SK-N-SH treated with all-trans-retinoic acid at 6 μM for 48 hours (cell line): ENCODE measurements around the gene SNX21.

Experiments used
- ARNTL ChIP-seq: fragments of 450-650 bp; formaldehyde crosslinking; IDR thresholded peaks from 2 replicates; pipeline ENCODE4 v1.5.0; 2020; ENCODE audit warnings: low read depth, mild to moderate bottlenecking, moderate library complexity, borderline replicate concordance
- BACH2 ChIP-seq: fragments of 250-450 bp; sonication (Bioruptor Pico); IDR thresholded peaks from 2 replicates; pipeline ENCODE4 v1.9.0; 2021; ENCODE audit warnings: mild to moderate bottlenecking, borderline replicate concordance
- PPARA ChIP-seq: fragments of 250-450 bp; sonication (Bioruptor Pico); IDR thresholded peaks from 2 replicates; pipeline ENCODE4 v1.5.0; 2020; ENCODE audit warnings: mild to moderate bottlenecking, borderline replicate concordance
- RARB ChIP-seq: fragments of 250-450 bp; sonication (Bioruptor Pico); IDR thresholded peaks from 2 replicates; pipeline ENCODE4 v1.8.0; 2021; ENCODE audit warnings: mild to moderate bottlenecking, moderate library complexity
- TOX ChIP-seq: fragments of 250-450 bp; sonication (Bioruptor Pico); IDR thresholded peaks from 2 replicates; pipeline ENCODE4 v1.8.0; 2021; ENCODE audit warnings: mild to moderate bottlenecking, moderate library complexity, borderline replicate concordance
- ZC3H10 ChIP-seq: fragments of 250-450 bp; sonication (Bioruptor Pico); IDR thresholded peaks from 2 replicates; pipeline ENCODE4 v1.5.1; 2021; ENCODE audit warnings: mild to moderate bottlenecking, moderate library complexity
- ZFP3 ChIP-seq: fragments of 250-450 bp; sonication (Bioruptor Pico); IDR thresholded peaks from 2 replicates; pipeline ENCODE4 v1.5.0; 2020; ENCODE audit warnings: mild to moderate bottlenecking, moderate library complexity
- ZFP30 ChIP-seq: fragments of 450-650 bp; formaldehyde crosslinking; IDR thresholded peaks from 2 replicates; pipeline ENCODE4 v1.5.0; 2022; ENCODE audit warnings: mild to moderate bottlenecking, moderate library complexity
- ZNF565 ChIP-seq: fragments of 450-650 bp; formaldehyde crosslinking; conservative IDR thresholded peaks from 2 replicates; pipeline ENCODE4 v1.5.0; 2020; ENCODE audit warnings: low read depth, mild to moderate bottlenecking, moderate library complexity
- ZNF70 ChIP-seq: fragments of 450-650 bp; formaldehyde crosslinking; IDR thresholded peaks from 2 replicates; pipeline ENCODE4 v1.5.0; 2020; ENCODE audit warnings: mild to moderate bottlenecking, moderate library complexity
- TF ChIP-seq, protein P1 (sequence below): fragments of 250-450 bp; sonication (Bioruptor Pico); IDR thresholded peaks from 2 replicates; pipeline ENCODE4 v1.8.0; 2020; ENCODE audit warnings: mild to moderate bottlenecking, moderate library complexity, borderline replicate concordance

DNA sequence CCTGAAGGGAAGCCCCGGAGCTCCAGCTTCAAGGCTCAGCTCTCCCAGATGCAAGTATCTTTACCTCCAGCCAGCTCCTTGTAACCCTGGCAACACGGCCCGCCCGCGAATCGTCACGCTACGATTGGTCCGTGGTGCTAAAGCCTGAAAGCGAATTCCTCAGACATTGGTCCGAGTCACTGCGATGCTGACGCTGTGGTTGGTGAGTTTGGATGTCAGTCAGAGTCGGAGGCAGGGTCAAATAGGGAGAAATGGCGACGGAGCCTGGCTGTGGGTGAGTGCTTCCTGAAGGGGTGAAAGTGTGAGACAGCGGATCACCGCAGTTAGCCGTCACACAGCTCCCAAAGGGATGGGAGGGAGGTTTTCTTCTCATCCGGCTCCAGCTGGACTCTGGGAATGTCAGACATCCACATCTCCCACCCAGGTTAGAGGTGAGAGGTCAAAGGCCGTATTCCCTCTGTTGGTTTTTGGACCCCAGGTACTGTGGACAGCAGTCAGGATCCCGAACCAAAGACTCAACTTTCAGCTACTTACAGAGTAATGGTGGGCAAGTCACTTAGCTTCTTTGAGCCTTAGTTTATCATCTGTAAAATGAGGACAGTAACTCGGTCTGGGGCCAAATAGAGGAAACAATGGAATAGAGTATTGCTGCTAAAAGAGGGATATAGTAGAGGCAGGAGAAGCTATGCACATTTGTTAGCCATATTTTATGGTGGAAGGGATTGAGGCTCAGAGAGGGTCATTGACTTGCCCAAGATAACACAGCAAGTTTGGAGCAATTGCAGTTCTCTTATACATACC lies 47.6 kb downstream of the SNX21 start, which contains the start of gene ZSWIM1:
- TF ChIP-seq, protein P1, sequence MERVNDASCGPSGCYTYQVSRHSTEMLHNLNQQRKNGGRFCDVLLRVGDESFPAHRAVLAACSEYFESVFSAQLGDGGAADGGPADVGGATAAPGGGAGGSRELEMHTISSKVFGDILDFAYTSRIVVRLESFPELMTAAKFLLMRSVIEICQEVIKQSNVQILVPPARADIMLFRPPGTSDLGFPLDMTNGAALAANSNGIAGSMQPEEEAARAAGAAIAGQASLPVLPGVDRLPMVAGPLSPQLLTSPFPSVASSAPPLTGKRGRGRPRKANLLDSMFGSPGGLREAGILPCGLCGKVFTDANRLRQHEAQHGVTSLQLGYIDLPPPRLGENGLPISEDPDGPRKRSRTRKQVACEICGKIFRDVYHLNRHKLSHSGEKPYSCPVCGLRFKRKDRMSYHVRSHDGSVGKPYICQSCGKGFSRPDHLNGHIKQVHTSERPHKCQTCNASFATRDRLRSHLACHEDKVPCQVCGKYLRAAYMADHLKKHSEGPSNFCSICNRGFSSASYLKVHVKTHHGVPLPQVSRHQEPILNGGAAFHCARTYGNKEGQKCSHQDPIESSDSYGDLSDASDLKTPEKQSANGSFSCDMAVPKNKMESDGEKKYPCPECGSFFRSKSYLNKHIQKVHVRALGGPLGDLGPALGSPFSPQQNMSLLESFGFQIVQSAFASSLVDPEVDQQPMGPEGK (CRISPR knock-in tag), result no peak
- TF ChIP-seq PPARA (CRISPR knock-in tag), result no peak
- TF ChIP-seq BACH2 (CRISPR knock-in tag), result no peak
- no peak for TF ChIP-seq ARNTL (CRISPR knock-in tag)
- TF ChIP-seq TOX (CRISPR knock-in tag), result no peak
- no peak for TF ChIP-seq ZFP3 (CRISPR knock-in tag)
- no peak for TF ChIP-seq ZNF565 (CRISPR knock-in tag)
- TF ChIP-seq RARB (CRISPR knock-in tag), result no peak
- TF ChIP-seq ZFP30 (CRISPR knock-in tag), result no peak
- TF ChIP-seq ZC3H10 (CRISPR knock-in tag), result no peak
- TF ChIP-seq ZNF70 (CRISPR knock-in tag), result no peak
